ENCODE data around the gene KCNMA1.

DNA sequence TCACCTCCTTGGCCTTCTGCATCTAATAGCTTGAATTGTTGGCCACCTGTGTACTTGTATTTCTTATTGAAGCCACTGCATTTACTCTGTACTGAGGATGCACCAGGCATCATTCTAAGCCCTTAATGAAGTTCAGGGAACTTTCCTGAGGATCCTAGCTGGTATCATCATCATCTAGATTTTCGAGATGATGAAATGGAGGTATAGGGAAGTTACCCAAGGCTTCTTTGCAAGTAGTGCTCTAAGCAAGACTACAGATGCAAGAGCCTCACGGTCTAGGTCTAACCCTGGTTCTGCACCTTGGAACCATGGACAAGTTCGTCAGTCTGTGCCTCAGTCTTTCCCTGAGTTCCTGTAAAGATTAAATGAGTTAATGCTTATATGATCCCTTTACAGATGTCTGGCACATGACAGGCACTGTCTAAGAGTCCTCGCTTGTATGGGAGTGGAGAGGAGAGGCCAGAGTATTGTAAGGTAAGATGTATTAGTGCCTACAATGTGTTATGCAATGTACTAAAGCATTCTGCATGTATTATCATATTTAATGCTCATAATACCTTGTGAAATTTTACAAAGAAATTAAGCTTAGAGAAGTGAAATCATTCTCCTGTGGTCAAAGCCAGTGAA lies 145.1 kb downstream of the KCNMA1 start:
- TF ChIP-seq POLR2A (IDR thresholded peaks at IDR 0.05) (no peak), CTCF (IDR thresholded peaks at IDR 0.05 in 4 of 5, conservative IDR thresholded peaks at IDR 0.05 in 1 of 5) (no peak)
